Measurements from ENCODE around the gene BASP1.
"Not testable (repeated sequence)": the region's sequence is repeated elsewhere in the genome, so short reads cannot be mapped to it uniquely, and the experiment has no call there.

BASP1 gene

GRCh38 chr5:17224858-17225511 is 7.6 kb downstream of the BASP1 start:
- no peak for DNase-seq

- no peak for DNase-seq
Measured at GRCh38 chr5:17225520-17225919, 8.1 kb downstream of the BASP1 start.

- DNase-seq = no peak
Measured at GRCh38 chr5:17227868-17228267, 10.4 kb downstream of the BASP1 start.

- no peak for DNase-seq
Measured at GRCh38 chr5:17228821-17229291, 11.4 kb downstream of the BASP1 start.

GRCh38 chr5:17229313-17229712 is 11.9 kb downstream of the BASP1 start:
- no peak for DNase-seq

GRCh38 chr5:17230191-17230590 is 12.8 kb downstream of the BASP1 start:
- no peak for DNase-seq

GRCh38 chr5:17230808-17231525 is 13.5 kb downstream of the BASP1 start:
- no peak for DNase-seq

GRCh38 chr5:17232405-17232804 is 15.0 kb downstream of the BASP1 start:
- peak; percentile 27 for DNase-seq

GRCh38 chr5:17233488-17233887 is 16.1 kb downstream of the BASP1 start:
- no peak for DNase-seq

GRCh38 chr5:17234374-17234773 is 16.9 kb downstream of the BASP1 start:
- no peak for DNase-seq

GRCh38 chr5:17235731-17236330 is 18.4 kb downstream of the BASP1 start:
- DNase-seq = no peak

- DNase-seq = no peak
Measured at GRCh38 chr5:17238521-17239041, 21.1 kb downstream of the BASP1 start.

GRCh38 chr5:17239953-17240352 is 22.5 kb downstream of the BASP1 start:
- no peak for DNase-seq

GRCh38 chr5:17240487-17240886 is 23.1 kb downstream of the BASP1 start:
- no peak for DNase-seq

- DNase-seq = no peak
Measured at GRCh38 chr5:17241635-17242034, 24.2 kb downstream of the BASP1 start.

- DNase-seq = no peak
Measured at GRCh38 chr5:17243287-17244063, 26.0 kb downstream of the BASP1 start.

GRCh38 chr5:17249029-17249634 is 31.7 kb downstream of the BASP1 start:
- no peak for DNase-seq

GRCh38 chr5:17249841-17250240 is 32.4 kb downstream of the BASP1 start:
- DNase-seq = not testable (repeated sequence)

- DNase-seq = no peak
Measured at GRCh38 chr5:17252543-17252942, 35.1 kb downstream of the BASP1 start.

- DNase-seq = no peak
Measured at GRCh38 chr5:17255471-17256021, 38.1 kb downstream of the BASP1 start.

- no peak for DNase-seq
Measured at GRCh38 chr5:17256171-17256570, 38.7 kb downstream of the BASP1 start.

GRCh38 chr5:17256839-17257238 is 39.4 kb downstream of the BASP1 start:
- no peak for DNase-seq

All from NCI-H774 (cell line).